Adrenal gland (tissue), 12 donors: Measurements from ENCODE around the gene HIVEP3. TPM values are rescaled to one million over a fixed set of nuclear protein-coding genes. Genes with fewer than 3 reads are reported as not detected.

Source experiments
- DNase-seq, 7 donors: peaks; one replicate each; pipeline ENCODE4 v3.0.0-alpha.2; 2019 to 2020
- H3K27ac ChIP-seq, 5 donors: fragments of 200-600 bp; sonication (generic) in 4 of 5; 1 replicate in 3 of 5; 2 replicates in 2 of 5; pipeline versions ENCODE4 v1.5.1 to v1.8.0; 2016 to 2020; ENCODE audit warnings: mild to moderate bottlenecking in 1 of 5
- H3K27me3 ChIP-seq: fragments of 200-600 bp; 2 replicates; pipeline ENCODE4 v1.8.0; 2021
- H3K36me3 ChIP-seq, 2 donors: fragments of 200-600 bp; replicated peaks in 1 of 2; 1 replicate in 1 of 2; 2 replicates in 1 of 2; pipeline versions ENCODE4 v1.5.1 to v1.8.0; 2018 to 2022
- H3K4me1 ChIP-seq, 2 donors: fragments of 200-600 bp; replicated peaks in 1 of 2; 1 replicate in 1 of 2; 2 replicates in 1 of 2; pipeline versions ENCODE4 v1.5.1 to v1.8.0; 2018 to 2021
- H3K4me3 ChIP-seq, 4 donors: fragments of 200-600 bp; sonication (generic) in 3 of 4; one replicate each; pipeline ENCODE4 v1.5.1; 2016 to 2018
- H3K9me3 ChIP-seq, 3 donors: fragments of 200-600 bp; sonication (generic) in 1 of 3; replicated peaks in 1 of 3; 1 replicate in 2 of 3; 2 replicates in 1 of 3; pipeline versions ENCODE4 v1.5.1 to v1.8.0; 2016 to 2021
- POLR2A ChIP-seq, 2 donors: fragments of 450-650 bp; IDR thresholded peaks; one replicate each; pipeline ENCODE4 v1.6.1; 2017; ENCODE audit warnings: antibody characterized with exemption in 2 of 2, mild to moderate bottlenecking in 2 of 2, moderate library complexity in 1 of 2
- WGBS, 4 donors: extraction: QIAGEN DNeasy Blood & Tissue Kit in 2 of 4; methylation state at CpG; one replicate each; pipeline versions ENCODE4 v1.1.5 to v1.1.7; 2013 to 2017; 5-methylcytosine and 5-hydroxymethylcytosine counted together
- intact Hi-C, 2 donors: fragments of 100-400 bp; cut with DNase I; formaldehyde crosslinking; loops; one replicate each; pipeline versions ENCODE4 v1.14.1 to v1.15.0; 2022 to 2023
- polyA plus RNA-seq, 3 donors: library from polyadenylated mRNA; stranded (reverse); fragments of 200-250 nt in 2 of 3; fragments of 350-450 nt in 1 of 3; fragmentation: Illumina TruSeq in 1 of 3; extraction: RNeasy Lipid Tissue Mini Kit (QIAGEN cat#74804) in 1 of 3; gene quantifications; one replicate each; pipeline ENCODE4 v1.2.3, GENCODE V29; 2013 to 2014
- total RNA-seq, 9 donors: library from RNA; depleted of rRNA in 4 of 9; stranded (reverse); fragments of >200 nt in 4 of 9; fragments of 120-200 nt in 1 of 9; fragmentation: NEBNext Ultra II Directional in 1 of 9; extraction: Animal tissue kit (Norgen Biotek cat#: 25700) in 1 of 9; gene quantifications; one replicate each; pipeline versions ENCODE4 v1.1.0 to v1.2.4, GENCODE V29; 2013 to 2023
- TF ChIP-seq, protein P1 (sequence below), 6 experiments: fragments of 450-650 bp in 4 of 6; fragments of 200-600 bp in 2 of 6; sonication (generic) in 1 of 6; IDR thresholded peaks; 1 replicate in 5 of 6; 2 replicates in 1 of 6; pipeline versions ENCODE4 v1.5.1 to v1.8.0; 2016 to 2021; ENCODE audit warnings: antibody characterized with exemption in 6 of 6, mild to moderate bottlenecking in 2 of 6, moderate library complexity in 1 of 6
- donor health status: healthy with polysubstance abuse.
- donor health status: Bipolar disorder and iron deficiency.
- donor health status: DM: yes; HTN: yes; CAD: no.
- donor health status: DM: no; HTN: no; CAD: no.
- donor health status: DM: no; HTN: no; CAD: no.
- donor health status: DM: yes; HTN: yes; CAD: no.

The HIVEP3 gene
- total and polyA plus RNA-seq, 12 donors: 3.2 to 7.7 (median 7.0) TPM

DNA sequence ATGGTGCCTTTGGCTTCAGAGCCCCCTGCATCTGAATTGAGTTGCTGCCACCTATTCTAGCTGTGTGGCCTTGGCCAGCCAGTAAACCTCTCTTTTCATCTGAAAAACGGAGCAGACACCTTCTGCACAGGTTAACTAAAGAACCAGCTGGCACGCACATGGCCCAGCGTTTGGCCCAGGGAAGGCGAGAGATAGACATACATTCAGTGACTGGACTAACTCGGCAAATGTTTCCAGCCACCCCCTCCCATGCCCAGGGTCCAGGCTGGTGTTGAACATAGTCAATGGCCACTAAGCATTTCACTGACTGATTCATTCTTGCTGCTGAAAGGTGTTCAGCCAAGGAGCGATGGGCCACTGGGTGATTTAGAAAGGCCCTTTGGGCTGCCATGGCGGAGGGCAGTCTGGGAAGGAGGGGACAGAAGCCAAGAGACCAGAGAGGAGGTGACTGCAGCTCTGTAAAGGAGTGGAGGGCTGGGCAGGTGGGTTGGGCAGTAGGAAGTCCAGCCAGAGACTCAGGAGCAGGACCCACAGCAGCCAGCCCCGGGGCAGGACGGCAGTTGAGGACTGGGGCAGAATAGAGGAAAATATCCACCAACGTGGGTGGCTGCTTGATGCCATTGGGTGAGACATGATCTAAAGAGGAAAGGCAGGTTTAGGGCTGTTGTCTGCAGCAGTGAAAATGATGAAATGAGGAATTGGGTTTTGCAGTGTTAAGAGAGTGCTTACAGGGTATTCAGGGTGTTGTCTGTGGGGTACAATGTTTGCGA, 184.3 kb downstream of the HIVEP3 start:
- Histone ChIP-seq H3K9me3 (no peaks in the 10 kb centered on the region), H3K4me3 (no peak overlapping the region), H3K4me1 (peaks cover 0 to 42% of the 10 kb centered on the region in 2 donors), H3K36me3 (no peaks in the 10 kb centered on the region), H3K27ac (no peak overlapping the region), H3K27me3 (no peaks in the 10 kb centered on the region)
- DNase-seq: no peak
- intact Hi-C loops: no loop called here
- 88 to 96% (median 91%) methylated on average over 10 to 11 of the region's 11 CpGs for WGBS, 4 donors
- TF ChIP-seq, protein P1, sequence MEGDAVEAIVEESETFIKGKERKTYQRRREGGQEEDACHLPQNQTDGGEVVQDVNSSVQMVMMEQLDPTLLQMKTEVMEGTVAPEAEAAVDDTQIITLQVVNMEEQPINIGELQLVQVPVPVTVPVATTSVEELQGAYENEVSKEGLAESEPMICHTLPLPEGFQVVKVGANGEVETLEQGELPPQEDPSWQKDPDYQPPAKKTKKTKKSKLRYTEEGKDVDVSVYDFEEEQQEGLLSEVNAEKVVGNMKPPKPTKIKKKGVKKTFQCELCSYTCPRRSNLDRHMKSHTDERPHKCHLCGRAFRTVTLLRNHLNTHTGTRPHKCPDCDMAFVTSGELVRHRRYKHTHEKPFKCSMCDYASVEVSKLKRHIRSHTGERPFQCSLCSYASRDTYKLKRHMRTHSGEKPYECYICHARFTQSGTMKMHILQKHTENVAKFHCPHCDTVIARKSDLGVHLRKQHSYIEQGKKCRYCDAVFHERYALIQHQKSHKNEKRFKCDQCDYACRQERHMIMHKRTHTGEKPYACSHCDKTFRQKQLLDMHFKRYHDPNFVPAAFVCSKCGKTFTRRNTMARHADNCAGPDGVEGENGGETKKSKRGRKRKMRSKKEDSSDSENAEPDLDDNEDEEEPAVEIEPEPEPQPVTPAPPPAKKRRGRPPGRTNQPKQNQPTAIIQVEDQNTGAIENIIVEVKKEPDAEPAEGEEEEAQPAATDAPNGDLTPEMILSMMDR (IDR thresholded peaks at IDR 0.05): no peak

DNA sequence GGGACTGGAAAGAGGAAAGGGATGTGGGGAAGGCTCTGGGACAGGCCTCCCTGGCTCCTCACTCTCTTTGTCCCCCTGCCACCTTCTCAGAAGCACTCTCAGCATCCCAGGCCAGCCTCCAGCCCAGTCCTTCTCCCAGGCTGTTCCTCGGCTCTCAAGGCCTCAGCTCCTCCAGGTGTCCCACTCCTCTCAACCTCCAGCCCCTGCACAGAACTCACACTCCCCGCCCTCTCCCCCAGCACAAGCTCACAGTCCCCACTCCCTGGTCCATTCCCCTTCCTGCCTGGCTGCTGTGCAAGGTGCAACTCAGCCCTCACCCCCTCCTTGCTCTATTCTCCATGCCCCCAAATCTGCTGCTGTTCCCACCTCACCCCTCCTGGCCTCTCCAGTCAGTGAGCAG, 185.0 kb downstream of the HIVEP3 start:
- intact Hi-C loops: no loop called here
- Histone ChIP-seq H3K4me3 (no peak overlapping the region), H3K36me3 (no peaks in the 10 kb centered on the region), H3K27ac (no peak overlapping the region), H3K4me1 (peaks cover 0 to 46% of the 10 kb centered on the region in 2 donors), H3K9me3 (no peaks in the 10 kb centered on the region), H3K27me3 (no peaks in the 10 kb centered on the region)
- WGBS, 4 donors: 75 to 100% (median 95%) methylated on average over 2 of the region's 2 CpGs
- TF ChIP-seq POLR2A (IDR thresholded peaks at IDR 0.05): no peak
- TF ChIP-seq, protein P1 (IDR thresholded peaks at IDR 0.05): no peak
- no peak for DNase-seq

DNA sequence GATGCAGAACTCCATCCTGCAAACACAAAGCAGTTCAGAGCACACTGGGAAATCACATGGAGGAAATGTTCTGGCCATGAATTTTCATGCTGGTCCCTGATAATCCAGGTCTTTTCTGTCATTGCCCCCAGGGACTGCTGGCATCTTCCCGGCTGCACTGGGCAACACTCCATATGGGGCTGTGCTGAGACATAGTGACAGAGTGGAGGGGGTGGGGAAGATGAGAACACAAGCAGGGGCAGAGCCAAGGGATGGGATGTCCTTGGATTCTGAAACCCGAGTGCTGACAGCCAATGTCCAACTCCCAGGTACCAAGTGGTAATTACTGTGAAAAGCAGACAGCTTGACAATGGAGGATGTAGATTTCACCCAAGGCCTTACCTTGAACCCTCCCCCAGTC, 185.7 kb downstream of the HIVEP3 start:
- Histone ChIP-seq H3K4me1 (peaks cover 0 to 50% of the 10 kb centered on the region in 2 donors), H3K4me3 (no peak overlapping the region), H3K27me3 (no peaks in the 10 kb centered on the region), H3K27ac (no peak overlapping the region), H3K36me3 (no peaks in the 10 kb centered on the region), H3K9me3 (no peaks in the 10 kb centered on the region)
- peak in 3 of 7 donors; percentile 42 to 67 (median 48) for DNase-seq
- 34 to 52% (median 39%) methylated on average over 2 of the region's 2 CpGs for WGBS, 4 donors
- intact Hi-C loops: no loop called here
- no peak for TF ChIP-seq POLR2A (IDR thresholded peaks at IDR 0.05)
- TF ChIP-seq, protein P1 (IDR thresholded peaks at IDR 0.05): no peak

DNA sequence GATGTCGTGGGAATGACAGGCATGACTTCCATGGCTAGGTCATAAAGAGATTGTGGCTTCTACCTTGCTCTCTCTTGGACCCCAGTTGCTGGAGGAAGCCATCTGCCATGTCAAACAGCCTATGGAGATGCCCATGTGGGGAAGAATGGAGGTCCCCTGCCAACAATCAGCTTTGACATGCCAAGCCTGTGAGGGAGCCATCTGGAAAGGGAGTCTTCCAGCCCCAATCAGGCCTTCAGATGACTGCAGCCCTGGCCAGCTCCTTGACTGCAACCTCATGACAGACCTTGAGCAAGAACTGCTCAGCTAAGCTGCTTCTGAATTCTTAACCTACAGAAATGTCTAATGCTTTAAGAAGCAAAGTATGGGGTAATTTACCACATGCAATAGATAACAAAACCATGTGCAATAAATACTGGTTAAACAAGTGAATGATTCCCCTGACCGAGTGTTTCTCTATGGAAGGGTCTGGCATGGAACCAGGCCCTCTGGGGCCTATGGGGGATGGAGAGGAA, 187.1 kb downstream of the HIVEP3 start:
- no peak overlapping the region for H3K27ac ChIP-seq
- DNase-seq: no peak
- TF ChIP-seq, protein P1 (IDR thresholded peaks at IDR 0.05): no peak
- no peak for TF ChIP-seq POLR2A (IDR thresholded peaks at IDR 0.05)
- no peaks in the 10 kb centered on the region for H3K9me3 ChIP-seq
- H3K36me3 ChIP-seq: no peaks in the 10 kb centered on the region
- 90 to 98% (median 97%) methylated on average over 2 of the region's 2 CpGs for WGBS, 4 donors
- H3K27me3 ChIP-seq: no peaks in the 10 kb centered on the region
- H3K4me3 ChIP-seq: no peak overlapping the region
- H3K4me1 ChIP-seq: peaks cover 0 to 56% of the 10 kb centered on the region in 2 donors
- intact Hi-C loops: no loop called here
